ENCODE measurements around the gene MAP4K3. TPM values are rescaled to one million over a fixed set of nuclear protein-coding genes. Genes with fewer than 3 reads are reported as not detected.
"Not testable (repeated sequence)": the region's sequence is repeated elsewhere in the genome, so short reads cannot be mapped to it uniquely, and the experiment has no call there.

MAP4K3 gene
- total RNA-seq, 1 donor from 2014 or later = 24.0 TPM

GRCh38 chr2:39408351-39409136, 28.5 kb downstream of the MAP4K3 start:
- DNase-seq = no peak

DNA sequence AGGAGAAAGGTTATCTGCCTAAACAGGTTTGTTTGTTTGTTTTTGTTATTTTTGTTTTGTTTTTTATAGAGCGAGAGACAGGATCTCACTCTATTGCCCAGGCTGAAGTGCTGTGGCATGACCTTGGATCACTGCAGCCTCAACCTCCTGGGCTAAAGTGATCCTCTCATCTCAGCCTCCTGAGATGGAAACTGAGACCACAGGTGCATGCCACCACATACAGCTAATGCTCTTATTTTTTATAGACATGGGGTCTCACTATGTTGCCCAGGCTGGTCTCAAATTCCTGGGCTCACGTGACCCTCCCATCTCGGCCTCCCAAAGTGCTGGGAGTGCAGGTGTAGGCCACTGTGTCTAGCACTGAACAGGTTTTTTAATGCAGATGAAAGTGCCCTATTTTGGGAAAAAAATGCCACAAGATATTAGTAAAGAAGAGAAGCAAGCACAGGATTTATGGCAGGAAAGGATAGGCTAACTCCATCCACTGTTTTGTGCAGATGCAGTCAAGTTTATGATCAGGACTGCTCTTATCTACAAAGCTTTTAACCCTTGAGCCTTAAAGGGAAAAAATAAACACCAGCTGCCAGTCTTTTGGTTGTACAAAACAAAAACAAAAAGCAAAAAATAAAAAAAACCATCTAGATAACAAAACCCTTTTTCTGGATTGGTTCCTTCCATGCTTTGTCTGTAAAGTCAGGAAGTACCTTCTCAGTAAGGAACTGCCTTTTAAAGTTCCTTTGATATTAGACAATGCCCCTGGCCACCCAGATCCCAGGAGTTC, 29.4 kb downstream of the MAP4K3 start:
- peak; percentile 18 for DNase-seq

DNA sequence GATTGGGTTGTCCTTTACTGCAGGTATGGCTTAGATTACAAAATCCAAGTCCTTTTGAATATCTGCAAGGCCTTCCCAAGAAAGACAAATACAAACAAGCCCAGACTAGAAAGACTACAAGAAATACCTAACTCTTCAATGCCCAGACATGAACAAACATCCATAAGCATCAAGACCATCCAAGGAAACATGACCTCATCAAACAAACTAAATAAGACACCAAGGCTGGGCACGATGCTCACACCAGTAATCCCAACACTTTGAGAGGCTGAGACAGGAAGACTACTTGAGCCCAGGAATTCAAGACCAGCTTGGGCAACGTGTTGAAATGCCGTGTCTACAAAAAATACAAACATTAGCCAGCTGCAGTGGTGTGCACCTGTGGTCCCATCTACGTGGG, 31.7 kb downstream of the MAP4K3 start:
- no peak for DNase-seq

- peak; percentile 19 for DNase-seq
These were observed 33.8 kb downstream of the MAP4K3 start for GRCh38 chr2:39403311-39403710.

- DNase-seq = no peak
These were observed 35.8 kb downstream of the MAP4K3 start for GRCh38 chr2:39401319-39401718.

DNA sequence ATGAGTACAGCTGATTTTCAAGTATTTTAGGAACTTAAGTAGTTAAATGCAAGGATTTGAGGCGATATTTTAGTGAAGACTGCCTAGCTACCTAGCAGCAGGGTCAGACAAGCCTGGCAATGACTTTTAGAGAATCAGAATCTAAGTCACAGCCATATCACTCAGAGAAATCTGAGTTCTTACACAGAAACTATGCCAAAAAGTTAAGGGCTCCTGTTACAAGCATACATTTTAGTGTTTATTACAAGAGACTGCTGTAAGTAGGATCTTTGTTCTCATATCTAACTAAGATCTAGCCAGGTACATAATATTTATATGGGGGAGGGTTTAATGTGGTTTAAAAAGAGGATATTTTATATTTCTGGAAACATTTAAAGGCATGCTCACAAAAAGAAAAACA, 37.5 kb downstream of the MAP4K3 start:
- no peak for DNase-seq

DNA sequence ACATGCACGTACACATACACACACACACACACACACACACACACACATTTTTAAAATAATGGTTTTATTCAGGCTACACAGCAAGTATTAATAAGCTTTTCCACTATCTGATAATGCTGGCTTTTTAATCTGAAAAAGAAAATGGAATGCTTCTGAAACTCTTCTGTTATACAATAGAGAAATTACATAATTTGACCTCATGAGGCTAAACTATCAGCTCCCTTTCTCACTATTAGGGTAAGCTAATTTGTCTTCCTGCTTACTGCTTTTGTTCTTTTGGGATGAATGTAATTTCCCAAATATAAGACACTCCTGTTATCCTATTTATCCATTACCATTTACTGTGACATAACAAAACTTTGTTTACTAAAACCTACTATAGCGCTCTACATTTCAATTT, 41.8 kb downstream of the MAP4K3 start:
- DNase-seq = no peak

DNA sequence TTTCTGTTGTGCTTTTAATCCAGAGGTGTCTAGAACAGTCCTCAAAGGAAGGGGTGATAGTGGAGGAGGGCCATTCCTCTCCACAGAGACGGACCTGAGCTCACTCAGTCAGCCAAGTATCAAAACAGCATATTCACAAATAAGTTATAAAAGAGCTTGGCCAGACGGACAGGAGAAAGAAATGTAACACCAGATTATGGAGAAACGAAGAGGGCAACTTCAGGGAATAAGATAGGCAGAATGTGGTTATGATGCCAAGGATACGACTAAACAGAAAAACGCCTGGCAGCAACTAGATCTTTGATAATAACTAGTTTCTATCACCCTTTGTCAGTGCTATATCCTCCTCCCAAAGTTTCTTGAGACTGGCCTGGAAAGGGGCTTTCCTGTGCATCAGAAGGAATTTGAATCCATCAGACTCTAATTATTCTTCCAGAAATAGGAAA, 42.5 kb downstream of the MAP4K3 start:
- DNase-seq = no peak

DNA sequence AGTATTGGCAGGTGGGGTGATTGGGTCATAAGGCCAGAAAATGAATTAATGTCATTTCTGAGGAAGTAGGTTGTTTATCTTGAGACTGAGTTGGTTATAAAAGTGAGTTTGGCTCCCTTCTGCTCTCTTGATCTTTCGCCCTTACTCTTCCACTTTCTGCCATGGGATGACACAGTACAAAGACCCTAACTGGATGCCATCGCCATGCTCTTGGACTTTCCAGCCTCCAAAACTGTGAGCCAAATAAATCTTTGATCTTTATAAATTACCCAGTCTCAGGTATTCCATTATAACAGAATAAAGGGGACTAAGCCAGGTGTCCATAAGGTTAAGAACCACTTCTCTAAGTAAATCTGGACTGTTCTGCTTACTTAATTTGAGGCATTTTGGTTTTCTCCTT, 44.4 kb downstream of the MAP4K3 start:
- no peak for DNase-seq

DNA sequence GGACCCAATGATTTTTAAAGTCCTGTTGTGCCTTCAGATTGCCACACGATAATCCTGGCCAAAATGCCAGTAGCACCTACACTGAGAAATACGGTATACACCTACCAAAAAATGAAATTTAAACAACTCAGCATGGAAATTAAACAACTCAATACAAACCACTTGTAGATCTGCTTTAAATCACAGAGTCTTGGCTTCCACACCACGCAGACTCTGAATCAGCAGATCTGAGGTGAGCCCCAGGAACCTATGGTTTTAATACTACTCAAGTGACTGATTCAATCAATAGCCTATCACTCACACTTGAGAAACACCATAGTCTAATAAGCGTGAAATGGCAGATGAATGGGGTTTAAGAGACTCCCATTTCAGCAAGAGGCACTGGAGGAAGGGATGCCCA, 46.9 kb downstream of the MAP4K3 start:
- no peak for DNase-seq

DNA sequence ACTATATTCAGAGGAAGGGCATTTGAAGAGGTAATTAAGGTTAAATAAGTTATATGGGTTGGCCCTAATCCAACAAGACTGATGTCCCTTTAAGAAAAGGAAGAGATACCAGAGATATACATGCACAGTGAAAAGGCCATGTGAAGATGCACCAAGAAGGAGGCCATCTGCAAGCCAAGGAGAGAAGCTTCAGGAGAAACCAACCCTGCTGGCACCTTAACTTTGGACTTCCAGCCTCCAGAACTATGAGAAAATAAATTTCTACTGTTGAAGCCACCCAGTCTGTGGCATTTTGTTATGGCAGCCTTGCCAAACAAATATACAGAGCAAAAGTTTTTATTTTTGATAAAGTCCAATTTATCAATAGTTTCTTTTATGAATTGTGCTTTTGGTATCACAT, 51.0 kb downstream of the MAP4K3 start:
- no peak for DNase-seq

- DNase-seq = no peak
These were observed 51.9 kb downstream of the MAP4K3 start for GRCh38 chr2:39385172-39385571.

DNA sequence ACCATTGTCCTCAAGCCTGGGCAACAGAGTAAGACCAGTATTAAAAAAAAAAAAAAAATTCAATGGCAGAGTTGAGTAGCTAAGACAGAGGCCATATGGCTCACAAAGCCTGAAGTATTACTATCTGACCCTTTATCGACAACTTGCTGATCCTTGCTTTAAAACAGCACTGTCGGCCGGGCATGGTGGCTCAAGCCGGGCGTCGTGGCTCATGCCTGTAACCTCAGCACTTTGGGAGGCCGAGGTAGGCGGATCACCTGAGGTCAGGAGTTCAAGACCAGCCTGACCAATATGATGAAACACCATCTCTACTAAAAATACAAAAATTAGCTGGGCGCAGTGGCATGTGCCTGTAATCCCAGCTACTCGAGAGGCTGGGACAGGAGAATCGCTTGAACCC, 53.0 kb downstream of the MAP4K3 start:
- DNase-seq = not testable (repeated sequence)

DNA sequence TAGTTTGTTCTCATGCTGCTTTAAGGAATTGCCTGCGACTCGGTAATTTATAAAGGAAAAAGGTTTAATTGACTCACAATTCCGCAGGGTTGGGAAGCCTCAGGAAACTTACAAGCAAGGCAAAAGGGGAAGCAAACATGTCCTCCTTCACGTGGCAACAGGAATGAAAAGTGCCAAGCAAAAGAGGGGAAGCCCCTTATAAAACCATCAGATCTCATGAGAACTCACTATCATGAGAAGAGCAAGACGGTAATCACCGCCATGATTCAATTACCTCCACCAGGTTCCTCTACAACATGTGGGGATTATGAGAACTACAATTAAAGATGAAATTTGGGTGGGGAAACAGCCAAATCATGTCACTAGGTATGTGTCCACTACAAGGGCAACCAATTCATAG, 53.9 kb downstream of the MAP4K3 start:
- no peak for DNase-seq

GRCh38 chr2:39381653-39382052, 55.4 kb downstream of the MAP4K3 start:
- peak; percentile 30 for DNase-seq

DNA sequence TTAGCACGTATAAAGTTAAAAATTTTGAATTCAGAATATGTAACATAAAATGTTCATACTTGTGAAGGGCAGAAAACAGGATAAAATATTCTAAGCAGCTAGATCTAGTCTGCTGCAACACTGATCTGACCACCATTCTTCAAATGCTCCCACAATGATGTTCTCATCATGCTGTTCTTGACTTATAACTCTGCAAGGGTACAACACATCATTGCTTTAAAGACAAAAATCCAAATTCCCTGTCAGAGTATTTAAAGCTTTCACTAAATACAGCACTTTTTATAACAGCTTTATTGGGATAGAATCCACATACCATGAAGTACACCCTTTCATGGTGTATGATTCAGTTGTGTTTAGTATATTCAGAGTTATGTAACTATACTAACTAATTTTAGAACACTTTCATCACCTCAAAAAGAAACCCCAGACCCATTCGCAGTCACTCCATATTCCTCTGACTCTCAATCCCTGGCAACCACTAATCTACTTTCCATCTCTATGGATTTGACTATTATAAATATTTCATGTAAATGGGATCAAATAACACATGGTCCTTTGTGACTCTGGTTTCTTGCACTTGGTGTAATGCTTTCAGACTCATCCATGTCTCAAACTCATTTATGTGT, 56.4 kb downstream of the MAP4K3 start:
- no peak for DNase-seq

DNA sequence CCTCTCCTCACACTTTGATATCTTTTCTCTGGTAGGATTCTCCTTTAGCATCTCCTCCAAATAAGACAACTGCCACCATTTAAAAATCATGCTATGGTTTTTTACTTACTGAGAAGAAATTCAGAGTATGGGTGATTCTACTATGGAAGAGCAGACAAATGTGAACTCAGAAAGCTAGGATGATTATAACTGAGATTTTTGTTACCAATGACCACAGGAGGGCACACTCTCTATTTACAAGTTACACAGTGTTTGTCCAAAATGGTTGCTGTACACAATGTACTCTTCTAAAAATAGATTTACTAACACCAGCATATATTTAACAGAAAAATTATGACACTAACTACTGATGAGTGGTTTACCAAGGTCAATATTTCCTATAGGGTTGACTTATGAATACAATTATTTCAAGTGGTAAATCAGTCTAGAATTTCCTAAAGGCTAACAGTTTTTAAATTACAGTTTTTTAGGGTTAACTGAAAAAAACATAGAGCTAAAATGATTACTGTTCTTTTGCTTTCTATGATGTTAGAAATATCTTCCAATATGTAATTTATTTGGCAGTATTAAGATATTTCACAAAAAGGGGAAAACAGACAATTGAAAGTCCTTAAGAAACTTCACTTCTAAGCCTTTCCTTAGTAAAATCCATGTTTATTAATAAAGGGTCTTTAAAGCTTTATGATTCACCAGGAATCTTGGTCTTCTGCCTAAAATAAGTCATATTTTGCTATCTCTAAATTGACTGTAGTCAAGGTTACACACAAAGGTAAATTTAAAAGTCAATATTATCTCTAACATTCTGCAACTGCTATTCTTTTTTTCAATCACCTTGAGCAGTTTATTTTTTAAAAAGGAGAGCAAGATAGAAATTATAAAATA, 57.2 kb downstream of the MAP4K3 start:
- peak; percentile 81 for DNase-seq

DNA sequence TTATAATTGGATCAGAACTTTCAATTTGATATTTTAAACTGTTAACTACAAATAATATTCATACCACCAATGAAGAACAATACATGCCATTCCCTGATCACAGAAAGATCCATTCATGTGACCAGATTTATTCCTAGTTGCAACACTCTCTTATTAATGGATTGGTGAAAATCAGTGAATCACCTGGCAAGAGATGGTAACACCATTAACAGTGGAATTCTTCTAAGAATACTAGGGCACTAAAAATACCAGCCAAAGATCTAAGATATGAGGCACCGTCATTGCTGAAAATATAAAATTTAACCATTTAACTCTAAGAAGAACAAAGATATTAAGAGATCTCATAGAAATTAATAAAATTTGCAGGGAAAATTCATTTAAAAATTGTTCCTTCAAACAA, 58.1 kb downstream of the MAP4K3 start:
- no peak for DNase-seq

DNA sequence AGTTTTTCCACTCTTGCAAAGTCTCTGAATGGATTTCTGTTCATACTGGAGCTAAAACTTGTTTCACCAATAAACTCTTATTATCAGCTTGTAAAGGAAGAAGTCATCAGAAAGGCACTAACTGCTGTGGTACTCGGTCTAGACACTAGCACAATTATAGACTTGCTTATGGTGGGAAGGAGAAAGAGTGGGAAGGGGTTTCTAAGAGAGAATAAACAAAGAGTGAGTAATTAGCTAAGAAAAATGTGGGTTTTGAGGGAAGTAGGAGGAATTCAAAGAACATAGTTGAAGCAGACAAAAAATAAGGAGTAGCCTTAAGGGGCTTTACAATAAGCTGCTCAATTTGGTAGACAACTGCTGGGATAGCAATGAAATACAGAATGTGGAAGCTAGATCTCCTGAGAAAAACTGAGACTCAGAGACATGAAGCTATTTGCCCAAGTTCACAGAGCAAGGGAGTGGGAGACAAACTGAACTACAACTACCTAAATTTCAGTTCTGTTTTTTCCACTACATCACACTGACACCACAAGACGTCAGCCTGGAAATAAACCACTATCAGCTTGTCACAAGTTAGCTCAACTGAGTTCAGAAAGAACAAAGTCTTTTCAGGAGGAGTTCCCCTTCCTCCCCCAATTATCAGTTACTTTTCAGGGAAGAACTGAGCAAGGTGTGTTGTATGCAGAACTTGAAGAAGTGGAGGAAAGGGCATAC, 59.7 kb downstream of the MAP4K3 start:
- DNase-seq = no peak

- no peak for DNase-seq
These were observed 61.2 kb downstream of the MAP4K3 start for GRCh38 chr2:39375917-39376316.

DNA sequence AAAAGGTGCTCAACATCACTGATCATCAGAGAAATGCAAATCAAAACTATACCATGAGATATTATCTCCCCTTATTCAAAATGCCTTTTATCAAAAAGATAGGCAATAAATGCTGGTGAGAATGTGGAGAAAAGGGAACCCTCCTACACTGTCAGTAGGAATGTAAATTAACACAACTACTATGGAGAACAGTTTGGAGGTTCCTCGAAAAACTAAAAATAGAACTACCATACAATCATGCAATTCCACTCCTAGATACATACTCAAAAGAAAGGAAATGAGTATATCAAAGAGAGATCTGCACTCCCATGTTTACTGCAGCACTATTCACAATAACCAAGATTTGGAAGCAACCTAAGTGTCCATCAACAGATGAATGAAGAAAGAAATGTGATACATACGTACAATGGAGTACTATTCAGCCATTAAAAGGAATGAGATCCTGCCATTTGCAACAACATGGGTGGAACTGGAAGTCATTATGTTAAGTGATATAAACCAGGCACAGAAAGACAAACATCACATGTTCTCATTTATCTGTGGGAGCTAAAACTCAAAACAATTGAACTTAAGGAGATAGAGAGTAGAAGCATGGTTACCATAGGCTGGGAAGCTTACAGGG, 63.8 kb downstream of the MAP4K3 start:
- no peak for DNase-seq
